CD14-positive monocyte (primary cell): ENCODE data around the gene GPC5. TPM values are rescaled to one million over a fixed set of nuclear protein-coding genes. Genes with fewer than 3 reads are reported as not detected.

Experiments
- DNase-seq, 3 donors: peaks; one replicate each; pipeline ENCODE4 v3.0.0-alpha.2; 2011 to 2022
- H2AFZ ChIP-seq: 2 replicates; pipeline ENCODE4 v1.6.0; 2012; ENCODE audit warnings: mild to moderate bottlenecking, low read depth, low read length, inconsistent platforms; ENCODE audit not compliant: insufficient read depth, poor library complexity, severe bottlenecking
- H3K27ac ChIP-seq, 2 donors: 1 replicate in 1 of 2; 2 replicates in 1 of 2; pipeline ENCODE4 v1.5.1; 2012 to 2013; ENCODE audit warnings: low read length in 2 of 2, control low read depth in 1 of 2, inconsistent platforms in 1 of 2, low read depth in 1 of 2, mild to moderate bottlenecking in 1 of 2
- H3K27me3 ChIP-seq, 2 donors: one replicate each; pipeline versions ENCODE4 v1.6.0 to v1.6.1; 2011 to 2013; ENCODE audit warnings: low read length in 2 of 2; ENCODE audit not compliant: control insufficient read depth in 2 of 2, insufficient read depth in 2 of 2
- H3K36me3 ChIP-seq, 2 donors: replicated peaks in 1 of 2; 1 replicate in 1 of 2; 2 replicates in 1 of 2; pipeline versions ENCODE4 v1.5.1 to v1.6.1; 2012 to 2013; ENCODE audit warnings: low read length in 2 of 2, control low read depth in 1 of 2, inconsistent platforms in 1 of 2, mild to moderate bottlenecking in 1 of 2; ENCODE audit not compliant: insufficient read depth in 2 of 2, control insufficient read depth in 1 of 2
- H3K4me1 ChIP-seq, 2 donors: 1 replicate in 1 of 2; 2 replicates in 1 of 2; pipeline versions ENCODE4 v1.5.1 to v1.6.1; 2012 to 2013; ENCODE audit warnings: low read length in 2 of 2, control low read depth in 1 of 2, inconsistent platforms in 1 of 2, mild to moderate bottlenecking in 1 of 2, moderate library complexity in 1 of 2; ENCODE audit not compliant: insufficient read depth in 2 of 2, control insufficient read depth in 1 of 2
- H3K4me2 ChIP-seq: replicated peaks from 2 replicates; pipeline ENCODE3; 2012; ENCODE audit warnings: low read length, moderate library complexity, mild to moderate bottlenecking; ENCODE audit not compliant: poor library complexity, severe bottlenecking; ENCODE audit errors: extremely low read depth
- H3K4me3 ChIP-seq, 3 experiments: fragments of 200-600 bp in 1 of 3; sonication (generic) in 1 of 3; replicated peaks in 1 of 3; 1 replicate in 2 of 3; 2 replicates in 1 of 3; pipeline ENCODE4 v1.5.1; 2011 to 2013; ENCODE audit warnings: low read length in 3 of 3, mild to moderate bottlenecking in 3 of 3, control low read depth in 2 of 3, low read depth in 2 of 3, inconsistent platforms in 1 of 3, moderate library complexity in 1 of 3
- H3K79me2 ChIP-seq: 2 replicates; pipeline ENCODE4 v1.6.0; 2012; ENCODE audit warnings: mild to moderate bottlenecking, control low read depth, inconsistent platforms, low read length, moderate library complexity; ENCODE audit not compliant: insufficient read depth
- H3K9ac ChIP-seq: 2 replicates; pipeline ENCODE4 v1.6.0; 2017; ENCODE audit warnings: low read length, mild to moderate bottlenecking; ENCODE audit not compliant: insufficient read depth, poor library complexity, severe bottlenecking
- H3K9me3 ChIP-seq, 2 donors: replicated peaks in 1 of 2; 1 replicate in 1 of 2; 2 replicates in 1 of 2; pipeline versions ENCODE4 v1.5.1 to v1.6.1; 2012 to 2013; ENCODE audit warnings: low read length in 2 of 2, control low read depth in 1 of 2; ENCODE audit not compliant: control insufficient read depth in 1 of 2, insufficient read depth in 1 of 2
- H4K20me1 ChIP-seq: 2 replicates; pipeline ENCODE4 v1.6.0; 2012; ENCODE audit warnings: mild to moderate bottlenecking, low read length, control low read depth, moderate library complexity; ENCODE audit not compliant: insufficient read depth
- H3K27ac Mint-ChIP-seq, 7 donors: one replicate each; pipeline ENCODE4 v1.8.0; 2020; ENCODE audit warnings: mild to moderate bottlenecking in 7 of 7, mixed read lengths in 7 of 7, moderate library complexity in 6 of 7, inconsistent platforms in 2 of 7
- H3K27me3 Mint-ChIP-seq, 3 donors: one replicate each; pipeline ENCODE4 v1.8.0; 2021 to 2022; ENCODE audit warnings: low read depth in 3 of 3, mild to moderate bottlenecking in 3 of 3, mixed read lengths in 3 of 3, moderate library complexity in 3 of 3, inconsistent platforms in 1 of 3
- H3K36me3 Mint-ChIP-seq, 2 donors: one replicate each; pipeline ENCODE4 v1.8.0; 2020; ENCODE audit warnings: mixed read lengths in 2 of 2, inconsistent platforms in 1 of 2, mild to moderate bottlenecking in 1 of 2
- H3K4me1 Mint-ChIP-seq: one replicate; pipeline ENCODE4 v1.8.0; 2020; ENCODE audit warnings: mild to moderate bottlenecking, mixed read lengths
- H3K4me3 Mint-ChIP-seq, 2 donors: one replicate each; pipeline ENCODE4 v1.8.0; 2020; ENCODE audit warnings: mild to moderate bottlenecking in 2 of 2, mixed read lengths in 2 of 2, moderate library complexity in 1 of 2
- H3K9me3 Mint-ChIP-seq, 7 donors: one replicate each; pipeline ENCODE4 v1.8.0; 2020 to 2022; ENCODE audit warnings: mixed read lengths in 7 of 7, mild to moderate bottlenecking in 6 of 7, moderate library complexity in 6 of 7, inconsistent platforms in 2 of 7
- WGBS: methylation state at CpG from one replicate; pipeline ENCODE4 v1.1.5; 2013; ENCODE audit warnings: missing lambda C conversion rate; ENCODE audit not compliant: insufficient coverage; 5-methylcytosine and 5-hydroxymethylcytosine counted together
- intact Hi-C, 2 donors: fragments of 100-400 bp; cut with micrococcal nuclease; formaldehyde crosslinking; loops; one replicate each; pipeline versions ENCODE4 v1.15.0 to v1.15.1; 2023
- polyA plus RNA-seq, 3 donors: library from polyadenylated mRNA; depleted of rRNA in 1 of 3; unstranded in 2 of 3; stranded (reverse) in 1 of 3; fragments of 300-500 nt in 2 of 3; fragments of >200 nt in 1 of 3; fragmentation: Illumina TruSeq in 2 of 3; gene quantifications; 1 replicate in 2 of 3; 2 replicates in 1 of 3; pipeline ENCODE4 v1.2.3, GENCODE V29; 2012 to 2021
- TF ChIP-seq, protein P1 (sequence below): fragments of 200-600 bp; IDR thresholded peaks from one replicate; pipeline ENCODE4 v1.8.0; 2022; ENCODE audit warnings: antibody characterized with exemption, mild to moderate bottlenecking

GPC5 gene
- polyA plus RNA-seq, 3 donors, result not detected

DNA sequence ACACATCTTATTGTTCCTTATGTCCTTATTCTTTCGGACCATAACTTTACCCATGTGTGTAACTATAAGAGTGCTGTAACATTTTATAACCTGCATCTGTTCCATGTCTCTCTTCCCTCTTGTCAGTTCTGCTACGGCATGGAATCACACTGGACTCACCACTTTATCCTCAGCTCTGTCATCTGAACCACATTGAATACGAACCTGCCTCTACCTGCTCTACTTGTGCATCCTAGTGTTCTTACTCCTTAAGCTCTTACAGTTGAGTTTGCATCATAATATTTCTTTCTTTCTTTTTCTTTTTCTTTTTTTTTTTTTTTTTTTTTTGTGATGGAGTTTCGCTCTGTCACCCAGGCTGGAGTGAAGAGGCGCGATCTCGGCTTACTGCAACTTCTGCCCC lies 180.9 kb downstream of the GPC5 start:
- intact Hi-C loops, result no loop called here

DNA sequence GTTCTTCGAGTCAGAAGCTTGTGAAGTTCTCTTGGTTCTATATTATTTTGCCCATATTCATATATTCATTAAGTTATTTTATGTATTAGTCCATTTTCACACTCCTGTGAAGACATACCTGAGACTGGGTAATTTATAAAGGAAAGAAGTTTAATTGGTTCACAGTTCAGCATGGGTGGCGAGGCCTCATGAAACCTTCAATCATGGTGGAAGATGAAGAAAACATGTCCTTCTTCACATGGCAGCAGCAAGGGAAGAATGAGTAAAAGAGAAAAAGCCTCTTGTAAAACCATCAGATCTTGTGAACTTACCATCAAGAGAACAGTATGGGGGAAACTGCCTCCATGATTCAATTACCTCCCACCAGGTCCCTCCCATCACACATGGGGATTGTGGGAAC lies 182.3 kb downstream of the GPC5 start:
- H4K20me1 ChIP-seq, result no peaks in the 10 kb centered on the region
- intact Hi-C loops, result no loop called here
- Mint-ChIP-seq H3K9me3 (peaks cover 2 to 13% (median 9%) of the 10 kb centered on the region in 7 donors), H3K4me1 (no peaks in the 10 kb centered on the region), H3K27me3 (peaks cover 0 to 1% (median 0%) of the 10 kb centered on the region in 3 donors), H3K36me3 (no peaks in the 10 kb centered on the region), H3K27ac (no peak overlapping the region), H3K4me3 (no peak overlapping the region)
- TF ChIP-seq, protein P1, sequence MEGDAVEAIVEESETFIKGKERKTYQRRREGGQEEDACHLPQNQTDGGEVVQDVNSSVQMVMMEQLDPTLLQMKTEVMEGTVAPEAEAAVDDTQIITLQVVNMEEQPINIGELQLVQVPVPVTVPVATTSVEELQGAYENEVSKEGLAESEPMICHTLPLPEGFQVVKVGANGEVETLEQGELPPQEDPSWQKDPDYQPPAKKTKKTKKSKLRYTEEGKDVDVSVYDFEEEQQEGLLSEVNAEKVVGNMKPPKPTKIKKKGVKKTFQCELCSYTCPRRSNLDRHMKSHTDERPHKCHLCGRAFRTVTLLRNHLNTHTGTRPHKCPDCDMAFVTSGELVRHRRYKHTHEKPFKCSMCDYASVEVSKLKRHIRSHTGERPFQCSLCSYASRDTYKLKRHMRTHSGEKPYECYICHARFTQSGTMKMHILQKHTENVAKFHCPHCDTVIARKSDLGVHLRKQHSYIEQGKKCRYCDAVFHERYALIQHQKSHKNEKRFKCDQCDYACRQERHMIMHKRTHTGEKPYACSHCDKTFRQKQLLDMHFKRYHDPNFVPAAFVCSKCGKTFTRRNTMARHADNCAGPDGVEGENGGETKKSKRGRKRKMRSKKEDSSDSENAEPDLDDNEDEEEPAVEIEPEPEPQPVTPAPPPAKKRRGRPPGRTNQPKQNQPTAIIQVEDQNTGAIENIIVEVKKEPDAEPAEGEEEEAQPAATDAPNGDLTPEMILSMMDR, result no peak
- H3K4me2 ChIP-seq, result no peak overlapping the region
- H2AFZ ChIP-seq, result no peak overlapping the region
- no peaks in the 10 kb centered on the region for H3K27me3 ChIP-seq
- no peak overlapping the region for H3K4me3 ChIP-seq
- no peak overlapping the region for H3K27ac ChIP-seq
- no peaks in the 10 kb centered on the region for H3K36me3 ChIP-seq
- H3K9ac ChIP-seq, result no peak overlapping the region
- DNase-seq, result no peak
- no peaks in the 10 kb centered on the region for H3K4me1 ChIP-seq
- peaks cover 0 to 28% of the 10 kb centered on the region in 2 donors for H3K9me3 ChIP-seq
- H3K79me2 ChIP-seq, result no peaks in the 10 kb centered on the region
- WGBS, result 80% methylated on average over 1 of the region's 2 CpGs

More for the DNA sequence above, 180.9 kb downstream of the GPC5 start:
- Mint-ChIP-seq H3K4me3 (no peak overlapping the region), H3K4me1 (no peaks in the 10 kb centered on the region), H3K9me3 (peaks cover 2 to 13% (median 9%) of the 10 kb centered on the region in 7 donors), H3K27me3 (peaks cover 0 to 1% (median 0%) of the 10 kb centered on the region in 3 donors), H3K36me3 (no peaks in the 10 kb centered on the region), H3K27ac (no peak overlapping the region)
- WGBS, result 100% methylated on average over 1 of the region's 7 CpGs
- no peaks in the 10 kb centered on the region for H3K79me2 ChIP-seq
- no peak overlapping the region for H3K4me3 ChIP-seq
- no peaks in the 10 kb centered on the region for H3K4me1 ChIP-seq
- H4K20me1 ChIP-seq, result no peaks in the 10 kb centered on the region
- H3K4me2 ChIP-seq, result no peak overlapping the region
- H3K27ac ChIP-seq, result no peak overlapping the region
- H3K36me3 ChIP-seq, result no peaks in the 10 kb centered on the region
- TF ChIP-seq, protein P1, result no peak
- no peak overlapping the region for H2AFZ ChIP-seq
- no peak for DNase-seq
- H3K27me3 ChIP-seq, result no peaks in the 10 kb centered on the region
- no peak overlapping the region for H3K9ac ChIP-seq
- H3K9me3 ChIP-seq, result peaks cover 0 to 23% of the 10 kb centered on the region in 2 donors
